ENCODE data around the gene TNFRSF14.

Gene TNFRSF14
- total RNA-seq: 130 to 168 reads per million in 2 donors

DNA sequence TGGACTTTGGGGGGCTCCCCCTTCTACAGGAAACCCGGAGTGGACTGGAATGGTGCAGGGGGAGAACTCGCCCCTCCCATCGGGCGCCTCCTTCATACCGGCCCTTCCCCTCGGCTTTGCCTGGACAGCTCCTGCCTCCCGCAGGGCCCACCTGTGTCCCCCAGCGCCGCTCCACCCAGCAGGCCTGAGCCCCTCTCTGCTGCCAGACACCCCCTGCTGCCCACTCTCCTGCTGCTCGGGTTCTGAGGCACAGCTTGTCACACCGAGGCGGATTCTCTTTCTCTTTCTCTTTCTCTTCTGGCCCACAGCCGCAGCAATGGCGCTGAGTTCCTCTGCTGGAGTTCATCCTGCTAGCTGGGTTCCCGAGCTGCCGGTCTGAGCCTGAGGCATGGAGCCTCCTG, at the start of gene TNFRSF14:
TSS of gene TNFRSF14 (plus strand) at position 95 of the 401 bp plus-strand sequence. CDS start at position 389, 294 bp downstream.
- peak; percentile 62 for DNase-seq

DNA sequence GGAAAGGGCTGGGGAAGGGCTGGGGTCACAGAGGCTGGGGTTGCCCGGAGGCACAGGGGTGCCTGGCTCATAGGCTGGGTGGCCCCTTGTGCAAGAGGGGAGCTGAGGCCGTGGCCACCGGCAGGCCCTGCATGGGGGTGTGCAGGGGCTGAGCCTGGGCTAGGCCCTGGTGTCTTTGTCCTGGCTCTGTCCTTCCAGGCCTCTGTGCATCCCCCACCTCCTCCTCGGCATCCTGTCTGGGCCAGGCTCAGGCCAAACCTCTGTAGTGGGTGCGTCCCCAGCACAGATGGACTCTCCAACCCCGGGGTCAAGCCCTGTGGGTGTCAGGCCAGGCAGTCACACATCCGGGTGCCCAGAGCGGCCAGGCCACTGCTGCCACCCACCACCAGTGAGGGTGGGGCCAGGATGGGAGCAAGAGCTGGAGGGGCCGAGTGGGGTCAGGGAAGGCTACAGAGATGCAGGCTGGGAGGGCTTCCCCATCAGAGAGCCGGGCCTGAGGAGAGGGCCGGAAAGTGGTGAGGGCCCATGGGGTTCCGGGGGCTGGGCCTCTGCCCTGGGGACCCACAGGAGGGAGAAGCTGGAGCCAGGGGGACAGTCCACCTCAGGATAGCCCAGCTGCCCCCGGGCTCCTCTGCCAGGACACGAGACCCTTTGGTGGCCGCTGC, 49.1 kb upstream of the TNFRSF14 start:
- DNase-seq: no peak

DNA sequence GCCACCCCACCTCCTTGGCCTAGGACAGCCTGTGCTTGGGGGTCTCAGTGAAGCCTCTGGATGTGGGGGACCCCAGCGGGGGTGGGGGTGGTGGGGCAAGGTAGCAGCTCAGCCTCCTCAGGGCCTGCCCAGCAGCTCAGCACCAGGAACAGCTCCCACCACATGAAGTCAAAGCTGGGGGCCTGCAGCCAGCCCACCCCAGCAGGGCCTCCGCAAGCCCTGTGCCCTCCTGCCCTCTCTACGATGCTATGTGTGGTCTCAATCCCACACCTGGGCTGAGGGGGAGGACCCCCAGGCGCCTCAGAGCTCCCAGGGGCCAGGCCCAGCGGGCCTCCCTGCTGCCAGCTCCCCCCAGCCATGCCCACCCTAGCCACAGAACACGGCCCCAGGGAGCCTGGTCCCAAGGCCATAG, 48.4 kb upstream of the TNFRSF14 start:
- no peak for DNase-seq

DNA sequence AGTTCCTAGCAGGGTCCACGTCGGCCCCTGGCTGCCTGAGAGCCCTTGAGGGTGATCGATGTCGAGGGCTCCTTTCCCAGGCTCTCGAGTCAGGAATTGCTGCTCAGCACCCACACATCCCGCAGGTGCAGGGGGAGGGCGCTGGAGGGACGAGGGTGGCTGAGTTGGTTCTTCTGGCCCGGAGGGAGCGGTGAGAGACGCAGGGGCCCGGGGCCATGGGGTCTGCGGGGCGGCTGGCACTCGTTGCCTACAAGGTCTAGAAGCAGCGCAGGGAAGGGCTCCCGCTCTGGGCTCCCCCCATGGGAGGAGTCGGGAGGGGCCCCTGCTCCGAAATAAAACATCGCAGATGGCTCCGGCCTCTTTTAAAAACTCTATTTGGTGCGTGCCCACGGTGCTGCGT, 48.0 kb upstream of the TNFRSF14 start:
- DNase-seq: no peak

DNA sequence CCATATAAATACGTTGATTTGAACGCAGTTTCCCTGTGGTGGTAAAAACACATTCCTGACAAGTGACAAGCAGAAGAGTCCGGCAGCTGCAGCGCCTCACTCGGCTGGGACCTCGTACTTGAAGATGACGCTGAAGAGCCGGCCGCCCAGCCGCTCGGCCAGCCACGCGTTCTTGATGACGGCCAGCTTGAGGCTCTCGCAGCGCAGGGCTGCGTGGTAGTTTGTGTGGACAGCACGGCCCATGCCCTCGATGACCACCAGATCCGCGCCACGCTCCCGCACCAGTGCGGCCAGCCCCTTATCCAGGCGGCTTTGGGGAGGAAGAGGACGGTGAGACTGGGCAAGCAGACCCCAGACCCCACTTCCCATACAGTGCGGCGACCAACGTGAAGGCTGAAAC, 47.4 kb upstream of the TNFRSF14 start:
- DNase-seq: no peak

DNA sequence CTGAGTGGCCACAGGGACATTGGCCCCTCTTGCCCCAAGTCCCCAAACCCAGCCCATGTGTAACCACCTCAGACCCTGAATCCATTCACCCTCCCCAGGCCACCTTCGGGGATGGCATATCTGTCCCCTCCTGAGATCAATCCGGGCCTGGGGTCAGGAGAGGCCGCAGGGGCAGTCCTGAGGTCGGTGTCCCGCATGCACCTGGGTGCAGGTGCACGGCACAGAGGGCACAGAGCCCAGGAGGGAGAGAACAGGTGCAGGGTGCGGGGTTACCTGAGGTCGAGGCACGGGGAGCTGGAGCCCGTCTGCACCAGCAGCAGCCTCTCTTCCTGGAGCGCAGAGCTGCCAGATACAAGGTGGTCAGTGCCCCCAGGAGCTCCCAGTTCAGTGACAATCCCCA, 46.6 kb upstream of the TNFRSF14 start:
- no peak for DNase-seq

DNA sequence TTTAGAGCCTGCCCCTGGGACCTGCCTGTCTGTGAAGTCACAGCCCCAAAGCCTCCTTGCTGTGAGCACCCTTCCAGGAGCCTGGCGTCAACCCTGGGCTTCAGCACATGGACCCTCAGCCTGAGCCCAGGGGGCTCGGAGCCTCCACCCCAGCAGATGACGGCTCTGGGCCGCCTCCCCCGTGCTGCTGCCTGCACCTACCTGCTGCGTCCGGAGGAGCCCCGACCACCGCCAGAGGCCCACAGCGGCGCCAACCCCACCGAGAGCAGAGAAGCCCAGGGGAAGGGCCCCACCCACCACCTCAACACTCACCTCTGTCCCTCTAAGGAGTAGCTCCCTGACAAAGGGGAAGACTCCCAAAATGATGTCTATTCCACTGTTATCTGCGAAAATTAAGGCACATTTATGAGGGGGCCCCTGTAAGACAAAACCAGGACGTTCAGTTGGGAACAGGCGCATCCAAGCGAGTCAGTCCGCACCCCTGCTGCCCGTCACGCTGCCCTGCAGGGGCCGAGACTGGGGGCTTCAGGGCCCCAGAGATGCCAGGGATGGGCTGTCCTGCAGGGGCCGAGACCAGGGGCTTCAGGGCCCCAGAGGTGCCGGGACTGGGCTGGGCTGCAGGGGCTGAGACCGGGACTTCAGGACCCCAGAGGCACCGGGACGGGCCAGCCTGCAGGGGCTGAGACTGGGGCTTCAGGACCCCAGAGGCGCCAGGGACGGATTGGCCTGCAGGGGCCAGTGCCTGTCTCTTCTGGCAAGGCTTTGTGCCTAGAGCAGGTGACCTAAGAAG, 45.6 kb upstream of the TNFRSF14 start:
- DNase-seq: no peak

DNA sequence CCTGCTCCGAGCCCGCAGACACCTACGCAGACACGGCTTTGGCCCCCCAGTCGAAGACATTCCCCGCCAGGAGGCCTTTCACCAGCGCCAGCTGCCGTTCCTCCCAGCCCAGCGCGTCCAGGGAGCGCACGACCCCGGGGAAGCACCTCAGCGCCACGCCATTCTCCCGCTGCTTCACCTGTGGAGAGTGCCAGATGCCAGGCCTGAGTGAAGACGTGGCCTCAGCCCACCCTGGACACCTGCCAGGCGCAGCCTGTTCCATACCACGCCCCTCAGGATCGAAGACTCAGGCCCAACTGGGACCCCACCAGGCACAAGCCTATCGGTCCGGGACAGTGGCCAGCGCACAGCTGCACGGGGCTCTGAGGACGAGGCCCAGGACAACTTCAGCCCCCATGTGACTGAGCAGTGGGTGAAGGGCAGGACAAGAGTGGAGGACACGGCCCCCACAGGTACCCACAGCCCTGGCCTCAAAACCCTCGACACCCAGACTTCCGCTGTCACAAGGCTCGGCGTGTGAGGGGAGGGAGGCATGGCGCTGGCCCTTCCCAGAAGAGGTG, 43.2 kb upstream of the TNFRSF14 start:
- no peak for DNase-seq

DNA sequence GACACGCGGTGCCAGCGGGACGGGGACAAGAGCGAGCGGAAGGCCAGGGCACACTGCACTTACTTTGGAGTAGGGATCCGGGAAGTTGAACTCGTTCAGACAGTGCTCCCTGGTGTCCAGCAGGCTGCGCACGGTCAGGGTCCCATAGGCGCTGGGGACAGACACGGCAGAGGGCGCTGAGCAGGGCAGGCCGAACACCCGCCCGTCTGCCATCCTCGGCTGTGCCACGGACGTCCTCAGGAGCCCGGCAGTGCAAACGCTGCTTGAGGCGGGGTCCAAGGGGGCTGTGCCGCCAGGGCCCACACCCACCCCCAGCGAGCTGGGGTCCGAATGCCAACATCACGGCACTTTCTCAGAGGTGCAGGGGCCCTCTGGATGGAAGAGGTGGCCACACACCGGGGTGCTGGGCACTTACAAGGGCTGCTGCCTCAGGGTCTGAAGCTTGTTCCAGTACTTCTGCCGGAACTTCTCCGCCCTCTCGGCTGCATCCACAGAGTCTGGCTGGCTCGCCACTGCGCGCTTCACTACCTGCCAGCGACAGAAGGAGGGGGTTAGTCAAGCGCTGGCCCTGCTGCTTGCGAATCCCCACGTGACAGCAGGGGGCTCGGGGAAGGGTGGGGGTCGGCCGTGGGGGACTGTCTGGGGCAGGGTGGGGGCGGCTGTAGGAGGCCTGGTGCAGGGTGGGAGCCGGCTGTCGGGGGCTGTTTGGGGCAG, 42.1 kb upstream of the TNFRSF14 start:
- no peak for DNase-seq

DNA sequence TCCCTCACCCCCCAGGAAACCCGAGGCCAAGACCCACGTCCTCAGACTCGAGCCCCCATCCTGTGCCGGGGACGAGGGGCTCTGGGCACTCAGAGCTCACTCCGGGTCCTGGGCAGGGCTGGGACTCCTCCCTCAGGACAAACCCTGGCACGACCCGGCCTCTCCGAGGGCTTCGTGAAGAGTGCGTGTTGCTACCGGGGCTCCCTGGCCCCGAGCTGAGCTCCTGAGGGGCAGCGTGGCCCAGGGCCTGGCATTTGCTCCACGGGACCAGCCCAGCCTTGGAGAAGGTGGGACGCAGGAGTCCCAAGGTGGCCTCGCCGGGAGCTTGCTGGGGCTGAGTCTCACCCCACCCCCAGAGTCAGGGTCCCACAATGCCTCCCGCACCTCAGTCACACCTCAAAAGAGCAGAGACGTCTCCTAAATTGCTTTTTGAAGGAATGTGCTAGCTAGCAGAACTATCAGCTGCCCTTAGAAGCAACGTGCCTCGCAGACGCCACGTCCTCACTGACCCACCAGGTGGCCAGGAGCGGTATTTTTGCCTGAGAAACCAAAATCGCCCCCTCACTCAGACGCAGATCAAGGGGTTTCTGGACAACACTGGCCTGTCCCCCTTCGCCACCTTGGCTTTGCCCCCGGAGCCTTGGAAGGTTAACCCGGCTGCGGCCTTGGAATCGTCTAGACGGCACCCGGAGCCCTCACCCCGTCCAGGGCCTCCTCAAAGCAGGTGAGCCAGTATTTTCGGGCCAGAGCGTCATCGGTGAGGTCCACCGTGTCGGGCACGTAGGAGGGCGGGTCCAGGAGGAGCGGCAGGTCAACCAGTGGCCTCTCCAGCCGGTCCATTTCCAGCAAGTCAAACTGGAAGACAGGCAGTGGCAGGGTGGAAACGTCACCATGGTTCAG, 41.1 kb upstream of the TNFRSF14 start:
- DNase-seq: no peak

DNA sequence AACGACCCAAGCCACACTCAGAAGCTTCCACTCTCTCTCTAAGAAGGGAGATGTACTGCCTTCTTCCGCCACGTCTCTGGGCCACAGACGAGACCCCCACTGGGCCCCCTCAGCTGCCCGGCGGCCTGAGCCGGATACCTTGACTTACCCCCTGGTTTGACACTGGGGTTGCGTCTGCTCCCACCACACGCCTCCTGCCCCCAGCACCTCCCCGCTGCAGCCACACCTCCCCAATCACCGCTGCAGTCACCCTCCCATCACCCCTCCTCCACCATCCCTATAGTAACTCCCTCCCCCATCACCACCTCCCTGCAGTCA, 40.4 kb upstream of the TNFRSF14 start:
- DNase-seq: no peak

DNA sequence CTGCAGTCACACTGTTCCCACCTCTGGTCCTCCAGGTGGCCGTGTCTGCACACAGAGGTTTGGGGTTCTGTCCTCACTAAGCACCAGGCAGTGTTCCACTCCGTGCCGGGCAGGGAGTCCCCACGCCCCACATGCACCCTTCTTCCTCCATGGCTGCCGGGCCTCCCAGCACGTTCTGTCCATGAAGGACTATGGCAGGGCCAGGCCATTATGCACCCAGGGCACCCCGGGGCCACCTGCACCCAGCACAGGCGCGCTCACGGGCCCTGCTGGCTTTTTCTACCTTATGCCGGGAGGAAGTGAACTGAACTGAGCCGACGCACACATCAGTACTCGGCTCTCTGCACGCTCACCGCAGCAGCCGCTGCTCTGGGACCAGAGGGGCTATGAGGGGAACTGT, 40.0 kb upstream of the TNFRSF14 start:
- no peak for DNase-seq

DNA sequence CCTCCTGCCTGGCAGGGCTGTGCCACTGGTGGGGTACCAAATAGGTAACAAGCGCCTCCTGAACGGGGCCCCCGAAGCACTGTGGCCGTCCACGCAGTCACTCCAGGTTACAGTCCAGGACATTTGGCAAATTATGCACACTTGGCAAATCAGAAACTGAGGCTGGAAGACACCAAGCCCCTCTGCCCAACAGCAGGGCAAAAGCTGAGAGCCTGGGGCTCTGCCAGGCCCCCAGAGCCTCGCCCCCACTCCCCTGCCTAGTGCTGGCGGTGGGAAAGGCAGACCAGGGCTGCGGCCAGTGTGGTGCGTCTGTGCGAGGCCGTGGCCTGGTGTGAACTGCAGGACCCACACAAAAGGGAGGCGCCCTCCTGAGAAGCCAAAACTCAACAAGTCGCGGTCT, 39.2 kb upstream of the TNFRSF14 start:
- no peak for DNase-seq

DNA sequence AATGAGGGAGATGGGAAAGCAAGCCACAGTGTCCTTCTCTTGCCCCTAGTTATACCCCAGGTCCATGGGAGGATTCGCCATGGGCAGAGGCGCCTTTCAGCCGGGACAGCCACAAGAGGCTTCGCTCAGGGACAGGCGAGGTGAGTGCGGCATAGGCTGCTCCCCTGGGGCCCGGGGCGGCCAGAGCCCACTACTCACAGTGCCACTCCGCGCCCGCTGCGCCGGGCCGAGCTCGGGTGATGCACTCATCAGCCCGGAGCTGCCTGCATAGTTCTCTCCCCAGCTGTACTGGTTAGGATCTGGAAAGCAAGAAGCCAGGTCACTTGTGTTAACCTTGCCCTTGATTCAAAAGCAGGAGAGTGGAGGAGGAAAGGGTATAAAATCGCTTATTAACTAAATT, 38.2 kb upstream of the TNFRSF14 start:
- no peak for DNase-seq

DNA sequence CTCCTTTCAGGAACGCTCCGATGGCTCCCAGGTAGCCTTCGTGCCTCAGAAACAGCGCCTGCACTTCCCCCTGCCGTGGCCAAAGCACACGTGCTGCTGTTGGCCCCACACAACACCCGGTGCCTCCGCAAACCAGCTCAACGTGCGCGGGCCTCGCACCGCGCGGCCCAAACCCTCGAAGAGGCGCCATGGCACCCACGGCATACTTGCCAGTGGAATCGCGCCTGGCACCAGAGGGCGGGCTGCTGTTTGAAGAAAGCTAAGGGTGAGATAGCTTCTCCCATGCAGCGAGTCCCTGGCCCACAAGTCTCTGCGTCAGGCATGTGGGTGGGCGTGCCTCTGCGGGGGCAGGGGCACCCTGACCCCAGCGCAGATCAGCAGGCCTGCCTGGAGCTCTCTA, 37.6 kb upstream of the TNFRSF14 start:
- DNase-seq: no peak

DNA sequence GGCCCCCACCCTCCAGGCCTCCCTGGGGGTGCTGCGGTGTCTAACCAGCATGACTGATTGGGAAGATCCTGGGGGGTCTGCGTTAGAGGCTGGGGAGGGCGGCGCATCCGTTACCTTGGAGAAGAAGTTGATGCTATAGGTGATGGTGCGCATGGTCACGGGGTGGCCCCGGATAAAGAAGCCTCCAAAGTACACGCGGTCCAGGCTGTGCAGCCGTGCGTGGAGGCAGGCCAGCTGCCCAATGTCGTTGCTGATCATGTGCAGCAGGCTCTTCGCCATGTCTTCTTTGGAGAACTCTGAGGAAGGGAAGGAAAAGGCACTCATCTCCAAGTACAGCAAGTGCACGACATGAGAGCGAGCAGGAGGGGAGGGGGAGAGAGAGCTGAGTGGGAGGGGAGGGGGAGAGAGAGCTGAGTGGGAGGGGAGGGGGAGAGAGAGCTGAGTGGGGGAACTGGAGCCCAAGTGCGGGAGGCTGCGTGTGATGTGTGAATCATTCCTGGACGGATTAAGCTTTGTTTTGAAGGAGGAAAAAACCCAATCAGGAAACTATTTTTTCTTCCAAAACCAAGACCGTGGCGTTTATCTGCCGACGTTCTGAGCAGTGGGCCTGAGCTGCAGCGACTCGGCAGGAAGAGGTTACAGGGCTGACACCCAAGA, 37.0 kb upstream of the TNFRSF14 start:
- no peak for DNase-seq

DNA sequence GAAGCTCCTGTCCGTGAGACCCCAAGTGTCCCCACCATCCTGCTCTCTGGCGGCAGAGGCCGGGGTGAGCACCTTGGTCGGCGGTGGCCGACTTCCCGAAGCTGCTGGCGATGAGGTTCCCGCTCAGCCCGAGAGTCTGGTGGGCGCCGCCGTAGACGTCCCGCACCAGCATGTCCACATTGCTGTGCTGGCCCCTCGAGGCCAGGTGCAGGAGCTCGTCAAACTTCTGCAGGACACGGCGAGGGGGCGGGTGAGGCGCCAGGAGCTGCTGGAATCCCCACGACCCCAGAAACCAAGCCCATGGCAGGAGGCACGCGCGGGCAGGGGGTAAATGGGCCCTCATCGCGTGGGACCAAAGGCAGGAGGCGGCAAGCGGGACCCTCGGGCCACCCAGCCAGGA, 36.4 kb upstream of the TNFRSF14 start:
- DNase-seq: no peak

DNA sequence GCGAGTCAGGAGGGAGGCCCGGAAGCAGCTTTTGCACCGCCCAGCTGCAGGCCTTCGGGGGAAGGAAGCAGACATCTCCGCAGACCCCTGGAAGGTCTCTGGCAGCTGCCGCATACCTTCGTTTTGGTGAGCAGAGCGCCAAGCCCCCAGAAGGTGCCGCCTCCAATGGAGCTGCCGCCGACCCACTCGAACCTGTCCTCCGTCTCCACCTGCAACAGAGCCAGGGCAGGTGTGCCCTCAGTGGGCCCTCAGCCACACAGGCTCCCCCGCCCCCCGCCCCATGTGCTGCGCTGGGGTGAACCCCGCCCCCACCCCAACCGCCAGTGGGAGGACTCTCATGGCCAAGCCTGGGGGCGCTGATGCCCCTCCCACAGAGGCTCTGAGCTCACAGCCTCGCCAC, 36.0 kb upstream of the TNFRSF14 start:
- no peak for DNase-seq

DNA sequence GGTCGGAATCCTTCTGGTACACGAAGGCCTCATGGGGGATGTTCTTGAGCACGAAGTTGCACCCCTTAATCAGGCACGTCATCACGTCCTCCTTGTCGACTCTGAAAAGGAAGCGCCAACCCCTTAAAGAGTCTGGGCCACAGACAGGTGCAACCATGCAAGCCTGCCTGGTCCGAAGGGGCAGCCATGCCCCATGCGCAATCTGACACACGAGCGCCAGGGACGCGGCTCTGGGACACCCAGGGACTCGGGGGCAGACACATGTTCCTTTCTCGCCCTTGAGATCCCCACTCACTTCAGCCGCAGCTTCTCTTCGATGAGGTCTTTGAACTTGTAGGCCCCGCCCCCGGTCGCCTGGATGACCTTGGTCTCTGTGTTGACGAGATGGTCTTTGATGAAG, 35.4 kb upstream of the TNFRSF14 start:
- DNase-seq: no peak

DNA sequence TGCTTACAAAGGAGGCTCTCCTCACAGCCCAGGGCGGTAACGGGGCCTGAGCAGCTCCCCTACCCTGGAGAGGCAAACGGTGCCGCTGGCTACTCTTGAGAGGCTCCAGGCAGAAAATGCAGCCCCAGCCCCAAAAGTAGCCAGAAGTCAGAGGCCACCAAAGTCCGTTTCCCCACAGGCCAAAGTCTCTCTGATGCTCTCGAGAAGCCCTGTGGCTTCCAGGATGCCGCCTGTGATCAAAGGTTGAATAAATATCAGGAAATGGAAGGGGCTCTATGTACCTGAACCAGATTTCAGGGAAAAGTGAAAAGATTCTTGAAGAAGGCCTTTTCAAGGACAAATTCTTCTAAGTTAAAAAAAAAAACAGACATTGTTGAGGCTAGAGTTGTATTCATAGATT, 33.9 kb upstream of the TNFRSF14 start:
- no peak for DNase-seq

DNA sequence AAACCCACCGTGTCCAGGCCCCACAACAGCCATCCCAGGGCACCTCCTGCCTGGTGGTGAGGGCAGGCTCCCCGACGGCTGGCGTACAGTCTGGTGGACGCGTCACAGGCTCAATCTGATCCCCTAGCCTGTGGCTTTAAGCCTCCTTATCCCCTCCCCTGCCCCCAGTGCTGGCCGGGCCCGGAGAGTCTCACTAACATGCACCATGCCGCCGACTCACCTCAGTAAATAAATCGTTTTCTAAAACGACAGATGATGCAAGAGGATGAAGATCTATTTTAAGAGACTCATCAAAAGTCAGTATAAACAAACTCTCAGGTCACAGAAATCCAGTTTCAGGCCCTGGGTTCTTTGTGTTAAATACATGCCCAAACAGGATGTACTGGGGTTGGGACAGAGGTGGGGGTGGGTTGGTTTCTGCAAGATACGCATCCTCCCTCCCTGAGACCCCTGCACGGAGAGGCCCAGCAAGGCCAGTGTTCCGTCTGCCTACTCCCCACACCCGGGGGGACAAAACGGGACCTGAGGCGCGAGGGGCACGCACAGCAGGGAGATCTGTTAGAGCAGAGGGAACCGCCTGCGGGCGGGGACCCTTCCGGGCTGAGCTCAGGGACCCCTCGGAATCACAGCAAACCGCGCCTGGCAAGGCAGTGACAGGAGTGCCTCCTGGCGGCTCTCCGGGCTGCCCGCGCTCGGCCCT, 32.8 kb upstream of the TNFRSF14 start:
- peak; percentile 24 for DNase-seq

Measured in T-helper 9 cell (primary cell).